GM21447 (cell line): ENCODE results near the gene DCBLD1.

Source experiments
- ATAC-seq: cut with Tn5 transposase; IDR thresholded peaks from one replicate; pipeline ENCODE4 v1.9.1; 2021; ENCODE audit not compliant: unreplicated experiment

The DCBLD1 gene

DNA sequence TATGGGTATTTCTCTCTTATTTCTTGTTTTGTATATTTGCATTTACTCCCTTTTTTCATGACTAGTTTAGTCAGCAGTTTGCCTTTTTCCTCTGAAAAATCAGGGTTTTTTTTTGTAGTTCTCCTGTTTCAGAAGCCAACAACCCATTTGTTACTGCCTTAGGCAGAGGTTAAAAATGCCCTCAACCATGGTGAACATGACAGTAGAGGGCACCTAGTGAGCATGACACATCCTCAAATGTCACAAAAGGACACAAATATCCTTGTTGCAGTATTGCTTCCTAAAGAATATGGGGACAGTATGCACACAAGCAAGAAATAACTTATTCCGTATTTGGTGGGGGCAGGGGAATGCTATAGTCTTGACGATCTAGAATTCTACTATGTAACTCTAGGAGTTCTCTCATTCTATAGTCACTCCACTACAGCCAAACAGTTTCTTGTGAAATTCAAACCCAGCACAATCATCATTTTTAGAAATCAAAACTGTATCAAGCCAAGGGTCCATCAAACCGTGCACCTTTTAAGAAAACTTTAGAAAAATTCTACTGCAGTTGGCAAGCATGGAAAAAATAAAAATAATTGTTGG, 72.9 kb downstream of the DCBLD1 start:
- no peak for ATAC-seq

DNA sequence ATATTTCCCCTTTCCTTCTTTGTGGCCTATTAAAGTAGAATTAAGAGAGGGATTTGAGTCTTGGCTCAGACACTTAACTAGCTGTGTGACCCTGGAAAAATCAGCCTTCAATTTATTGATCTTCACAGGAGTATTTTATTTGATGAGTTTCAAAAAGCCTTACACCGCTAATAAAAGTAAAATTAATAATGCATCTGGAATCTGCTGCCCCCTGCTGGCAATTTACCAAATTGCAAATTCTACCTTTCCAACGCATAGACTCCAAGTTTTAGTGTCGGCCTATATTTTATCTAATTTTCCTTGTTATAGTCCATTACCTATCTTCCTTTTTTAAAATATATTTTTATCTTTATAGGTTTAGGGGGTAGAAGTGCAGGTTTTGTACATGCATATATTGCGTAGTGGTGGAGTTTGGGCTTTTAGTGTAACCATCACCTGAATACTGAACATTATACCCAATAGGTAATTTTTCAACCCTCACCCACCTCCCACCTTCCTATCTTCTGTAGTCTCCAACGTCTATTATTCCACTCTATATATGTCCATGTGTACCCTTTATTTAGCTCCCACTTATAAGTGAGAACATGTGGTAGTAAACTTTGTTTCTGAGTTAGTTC, 73.5 kb downstream of the DCBLD1 start:
- ATAC-seq = peak; percentile 36

DNA sequence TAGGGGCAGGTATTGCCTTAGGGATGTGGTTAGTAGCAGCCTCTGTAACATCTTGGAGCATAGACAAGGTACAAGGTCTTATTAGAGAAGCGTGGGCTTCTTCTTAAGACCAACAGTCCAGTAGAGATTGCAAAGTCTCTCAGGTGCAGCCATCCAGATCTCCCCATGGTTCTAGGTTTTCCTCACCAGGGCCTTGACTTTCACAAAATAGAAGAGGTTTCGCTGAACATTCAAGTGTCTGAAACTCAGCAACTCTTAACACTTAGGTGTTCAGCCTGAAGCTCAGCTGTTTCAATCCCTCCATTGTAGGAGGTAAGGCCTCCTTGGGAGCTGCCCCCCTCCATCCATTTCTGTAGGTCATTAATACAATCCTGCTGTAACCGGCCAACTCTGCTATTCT, 75.5 kb downstream of the DCBLD1 start:
- no peak for ATAC-seq

DNA sequence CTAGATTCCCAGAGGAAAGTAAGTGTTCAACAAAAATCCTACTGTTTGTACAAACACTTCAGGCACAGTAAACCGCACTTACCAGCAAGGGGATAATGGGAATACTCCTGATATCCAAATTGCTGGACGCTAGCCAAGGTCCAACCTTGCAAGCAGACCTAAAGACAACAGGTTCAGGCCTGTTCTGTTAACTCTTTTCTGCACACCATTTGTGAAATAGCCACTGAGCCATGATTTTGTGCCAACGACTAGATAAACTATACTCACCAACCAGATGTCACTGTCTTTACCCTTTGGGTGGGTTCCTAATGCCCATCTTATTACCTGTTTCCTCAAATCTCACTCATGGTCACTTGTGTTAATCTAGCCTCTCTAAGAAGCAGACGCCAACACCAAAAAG, 76.3 kb downstream of the DCBLD1 start:
- ATAC-seq = no peak

DNA sequence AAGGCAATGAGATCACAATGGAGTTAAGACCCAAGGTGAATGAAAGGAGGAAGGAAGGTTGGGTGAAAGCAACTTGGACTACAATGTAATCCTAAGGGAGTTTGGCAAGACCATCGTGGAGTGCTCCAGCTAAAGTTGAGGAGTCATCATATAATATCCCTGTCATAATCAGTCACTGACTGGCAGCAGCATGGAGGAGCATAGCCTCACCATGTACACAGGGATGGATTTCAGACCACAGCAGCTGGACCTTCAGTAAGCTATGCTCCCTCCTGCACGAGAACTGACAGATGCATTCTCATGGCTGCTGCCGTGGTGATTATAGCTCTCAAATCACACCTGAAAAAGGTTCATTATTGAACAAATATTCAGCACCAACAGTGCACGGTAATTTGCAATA, 76.8 kb downstream of the DCBLD1 start:
- no peak for ATAC-seq

DNA sequence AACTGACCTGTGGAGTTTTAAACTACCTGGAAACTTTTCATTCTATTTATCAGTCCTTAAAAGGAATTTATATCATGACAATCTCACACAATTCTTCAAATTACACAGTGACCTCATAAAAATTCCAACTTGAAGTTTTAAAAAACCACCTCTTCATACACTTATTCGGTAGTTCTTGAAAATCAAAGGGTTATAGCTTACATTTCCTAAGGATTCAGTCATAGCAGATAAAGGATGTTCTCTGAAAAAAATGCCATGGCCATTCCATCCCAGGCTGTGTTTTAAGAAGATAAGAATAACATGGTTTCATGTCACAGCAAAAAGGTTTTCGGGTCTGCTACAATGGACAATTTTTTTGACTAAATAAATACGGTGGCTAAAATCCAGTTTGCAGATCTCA, 78.7 kb downstream of the DCBLD1 start:
- no peak for ATAC-seq

DNA sequence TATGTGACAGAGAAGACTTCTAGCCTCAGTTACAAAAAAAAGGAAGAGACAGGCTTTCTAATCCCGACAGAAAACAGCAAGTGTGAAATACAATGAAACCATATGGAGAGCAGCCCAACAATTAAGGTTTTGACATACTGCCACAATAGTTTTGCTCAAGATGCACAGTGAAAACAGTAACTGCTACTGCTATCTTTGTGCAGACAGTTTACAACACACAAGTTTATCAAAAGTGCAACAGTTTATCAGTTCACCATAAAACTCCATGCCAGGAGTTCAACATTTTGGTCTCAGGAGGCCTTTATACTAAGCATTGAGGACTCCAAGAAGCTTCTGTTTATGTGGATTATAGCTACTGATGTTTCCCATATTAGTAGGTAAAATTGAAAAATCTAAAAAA, 82.2 kb downstream of the DCBLD1 start:
- ATAC-seq = no peak

DNA sequence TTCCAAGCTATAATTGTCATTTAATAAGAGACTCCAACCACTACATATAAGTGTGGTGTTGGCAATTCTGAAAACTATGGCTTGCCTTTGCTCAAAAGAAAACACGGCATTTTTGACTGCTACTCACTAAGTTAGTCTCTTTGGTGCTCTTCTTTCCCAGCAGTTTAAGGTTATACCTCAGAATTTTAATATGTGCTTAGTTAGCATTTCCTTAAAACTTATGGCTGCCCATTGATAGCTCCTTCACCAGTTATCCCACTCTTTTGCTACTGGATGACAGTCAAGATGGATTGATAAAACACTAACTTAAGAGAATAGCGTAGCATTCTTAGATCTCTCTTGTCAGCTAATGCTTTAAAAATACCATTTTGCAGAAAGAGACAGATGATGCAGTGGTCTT, 85.8 kb downstream of the DCBLD1 start:
- ATAC-seq = no peak

DNA sequence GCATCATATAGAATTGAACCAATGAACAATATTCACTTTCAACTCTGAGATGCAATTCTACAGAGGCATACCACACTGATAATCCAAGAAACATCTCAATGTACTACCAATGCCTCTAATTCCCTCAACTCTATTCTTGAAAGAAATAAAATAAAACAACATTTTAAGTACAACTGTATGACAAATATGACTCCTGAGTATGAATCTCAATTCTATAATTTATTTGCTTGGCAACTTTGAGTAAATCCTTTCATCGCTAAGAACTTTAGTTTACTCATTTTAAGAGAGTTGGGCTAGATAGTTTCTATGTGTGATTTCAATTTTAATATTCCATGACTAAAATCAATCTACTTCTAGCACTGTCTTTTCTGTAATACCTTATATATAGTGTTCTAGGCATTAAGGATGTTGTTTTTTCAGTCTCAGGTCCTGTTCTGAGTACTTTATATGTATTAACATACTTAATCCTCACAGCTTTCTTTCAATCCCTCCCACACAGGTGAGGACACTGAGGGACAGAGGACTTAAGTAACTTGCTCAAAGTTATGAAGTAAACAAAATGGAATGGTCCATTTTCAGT, 86.4 kb downstream of the DCBLD1 start:
- no peak for ATAC-seq

DNA sequence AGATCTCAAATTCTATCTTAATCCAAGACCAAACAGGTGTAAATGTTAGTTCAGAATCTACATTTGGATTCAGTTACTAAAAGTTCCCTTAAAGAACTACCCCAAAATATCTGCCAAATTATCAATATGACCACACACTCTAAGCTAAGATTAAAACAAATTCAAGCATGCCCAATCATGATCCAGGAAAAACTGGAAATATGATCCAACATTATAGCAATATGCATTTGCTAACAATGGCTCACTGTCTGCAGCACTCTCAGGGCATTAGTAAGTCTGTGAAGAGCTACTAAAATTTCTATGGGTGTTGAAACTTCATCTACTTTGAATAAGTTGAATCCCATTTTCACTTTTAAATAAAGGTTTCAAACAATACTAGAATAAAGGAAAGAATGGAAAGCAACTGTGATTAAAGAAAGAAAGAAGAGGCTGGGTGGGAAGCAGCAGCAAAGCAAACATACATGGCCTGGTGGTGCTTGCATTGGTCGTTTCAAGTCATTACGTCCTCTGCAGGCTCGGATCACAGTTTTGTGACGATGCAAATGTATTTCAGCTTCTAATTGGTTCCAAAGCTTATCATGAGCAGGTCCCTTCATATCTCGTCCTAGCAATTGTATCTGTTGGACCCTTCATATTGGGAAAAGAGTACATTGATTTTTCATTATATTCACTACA, 90.7 kb downstream of the DCBLD1 start:
- no peak for ATAC-seq

DNA sequence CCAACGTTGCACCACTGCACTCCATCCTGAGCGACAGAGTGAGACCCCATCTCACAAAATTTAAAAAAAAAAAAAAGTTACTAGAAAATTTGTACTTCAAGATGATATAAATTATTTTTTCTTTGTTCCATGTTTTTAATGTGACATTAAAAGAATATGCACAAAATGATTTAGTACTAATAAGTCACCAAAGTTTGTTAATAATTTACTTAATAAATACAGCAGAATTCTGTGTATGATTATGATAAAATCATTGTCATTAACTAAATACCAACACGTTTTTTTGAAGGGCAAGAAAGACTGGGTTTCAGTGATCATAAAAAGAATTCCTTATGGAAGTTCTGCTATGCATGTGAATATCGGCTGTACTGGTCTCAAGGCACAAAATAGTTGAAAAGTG, 91.7 kb downstream of the DCBLD1 start:
- ATAC-seq = no peak

DNA sequence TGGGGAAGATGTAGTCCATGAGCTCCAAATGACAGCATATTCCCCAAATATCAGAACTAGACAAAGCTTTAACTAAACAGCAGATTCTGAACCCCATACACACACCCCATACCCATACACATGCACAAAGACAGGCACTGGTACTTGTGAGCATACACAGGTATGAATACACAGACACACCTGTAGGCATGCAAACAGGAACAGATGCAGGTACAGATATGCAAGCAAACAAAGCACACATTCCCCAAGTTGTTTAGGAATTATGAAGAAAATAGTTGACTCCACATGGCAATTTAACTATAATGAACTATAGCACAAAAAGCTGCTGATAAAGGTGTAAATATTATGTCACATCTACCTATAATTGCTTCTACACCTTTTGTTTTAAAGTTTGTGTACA, 103.2 kb downstream of the DCBLD1 start:
- ATAC-seq = no peak

DNA sequence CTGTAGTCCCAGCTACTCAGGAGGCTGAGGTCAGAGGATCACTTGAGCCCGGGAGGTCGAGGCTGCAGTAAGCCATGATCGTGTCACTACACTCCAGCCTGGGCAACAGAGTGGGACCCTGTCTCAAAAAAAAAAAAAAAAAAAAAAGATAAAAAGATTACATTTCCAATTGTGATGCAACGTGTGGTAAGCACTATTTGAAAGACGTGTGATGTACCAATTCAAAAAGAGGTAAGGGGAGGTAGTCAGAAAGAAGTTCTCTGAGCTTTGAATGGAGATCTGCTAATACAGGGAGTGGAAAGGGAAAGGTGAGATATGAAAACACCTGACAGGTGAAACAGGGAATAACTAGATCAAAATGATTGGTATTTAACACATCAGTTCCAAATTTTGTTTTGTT, 108.0 kb downstream of the DCBLD1 start:
- ATAC-seq = no peak

DNA sequence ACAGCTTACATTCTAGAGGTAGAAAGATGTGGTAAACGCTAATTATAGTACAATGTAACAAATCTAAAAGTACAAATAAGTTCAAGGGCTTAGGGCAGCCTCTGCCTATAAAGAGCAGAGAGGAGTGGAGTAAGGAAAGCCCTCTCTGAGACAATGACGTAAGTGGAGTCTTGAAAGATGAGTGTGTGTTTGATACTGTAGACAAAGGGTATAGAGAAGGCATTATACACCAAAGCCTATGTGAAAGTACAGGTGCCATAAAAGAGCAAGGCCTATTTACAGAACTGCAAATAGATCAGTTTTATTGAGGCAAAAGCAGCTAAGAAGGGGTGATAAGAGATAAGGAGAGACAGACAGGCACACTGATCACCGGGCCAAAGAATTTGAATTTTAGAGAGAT, 108.9 kb downstream of the DCBLD1 start:
- ATAC-seq = no peak

DNA sequence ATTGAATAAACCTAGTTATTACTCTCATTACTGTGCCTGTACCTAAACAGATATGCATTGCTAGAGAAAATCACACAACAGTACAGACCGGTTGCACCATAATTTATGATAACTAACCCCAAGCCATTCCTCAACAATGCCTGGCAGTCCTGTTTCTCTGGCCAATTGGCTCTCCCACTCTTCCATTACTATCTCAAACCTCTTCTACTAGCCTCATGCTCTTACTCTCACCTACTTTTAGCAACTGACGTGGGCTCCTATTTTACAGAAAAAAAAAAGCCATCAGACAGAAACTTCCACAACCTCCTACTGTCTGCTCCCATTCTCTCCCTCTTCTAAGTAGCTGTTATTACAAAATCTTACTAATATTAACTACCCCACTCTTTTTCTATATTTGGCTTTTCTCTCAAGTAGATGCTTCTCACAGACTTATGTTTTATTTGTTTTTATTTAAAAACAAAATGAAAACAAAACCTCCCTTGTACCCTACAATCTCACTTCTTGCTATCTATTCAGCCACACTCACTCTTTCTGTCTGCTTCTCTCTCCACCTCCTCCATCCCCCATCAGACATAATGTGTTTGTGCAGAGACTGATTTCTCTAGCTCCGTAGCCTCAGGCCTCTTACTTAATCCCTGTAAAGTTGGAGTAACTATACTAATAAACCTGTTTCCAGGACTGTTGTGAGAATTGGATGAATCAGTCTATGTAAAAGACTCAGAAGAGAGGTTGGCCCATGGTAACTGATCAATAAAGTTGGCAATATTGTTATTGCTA, 110.7 kb downstream of the DCBLD1 start:
- ATAC-seq = no peak

DNA sequence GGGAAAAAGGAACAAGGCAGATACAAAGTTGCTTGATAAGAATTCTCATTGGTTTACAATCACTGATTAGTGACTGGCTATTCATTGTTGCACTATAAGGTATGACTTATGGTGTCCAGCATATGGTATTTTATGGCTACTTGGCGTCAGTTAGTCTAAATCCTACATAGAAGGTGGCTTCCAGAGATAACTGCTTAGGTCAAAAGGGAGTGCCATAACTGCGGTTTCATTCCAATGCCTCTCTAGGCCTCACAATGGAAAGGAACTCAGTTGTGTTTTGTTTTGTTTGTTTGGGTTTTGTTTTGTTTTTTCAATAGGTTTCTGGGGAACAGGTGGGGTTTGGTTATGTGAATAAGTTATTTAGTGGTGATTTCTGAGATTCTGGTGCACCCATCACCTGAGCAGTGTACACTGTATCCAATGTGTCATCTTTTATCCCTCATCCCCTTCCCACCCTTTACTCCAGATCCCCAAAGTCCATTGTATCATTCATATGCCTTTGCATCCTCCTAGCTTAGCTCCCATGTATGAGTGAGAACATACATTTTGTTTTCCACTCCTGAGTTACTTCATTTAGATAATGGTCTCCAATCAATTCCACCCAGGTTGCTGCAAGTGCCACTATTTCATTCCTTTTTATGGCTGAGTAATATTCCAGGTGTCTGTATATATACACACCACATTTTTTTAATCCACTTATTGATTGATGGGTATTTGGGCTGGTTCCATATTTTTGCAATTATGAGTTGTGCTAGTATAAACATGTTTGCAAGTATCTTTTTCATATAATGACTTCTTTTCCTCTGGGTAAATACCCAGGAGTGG, 112.8 kb downstream of the DCBLD1 start:
- ATAC-seq = no peak

DNA sequence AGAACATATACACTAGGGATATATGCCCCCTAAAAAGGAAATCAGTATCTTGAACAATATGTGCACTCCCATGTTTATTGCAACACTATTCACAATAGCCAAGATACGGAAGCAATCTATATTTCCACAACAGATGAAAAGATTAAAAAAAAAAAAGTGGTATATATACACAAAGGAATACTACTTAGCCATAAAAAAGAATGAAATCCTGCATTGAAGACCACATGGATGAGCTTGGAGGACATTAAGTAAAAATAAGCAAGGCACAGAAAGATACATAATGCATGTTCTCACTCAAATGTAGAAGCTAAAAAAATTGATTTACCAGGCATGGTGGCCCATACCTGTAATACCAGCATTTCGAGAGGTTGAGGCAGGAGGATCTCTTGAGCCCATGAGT, 115.3 kb downstream of the DCBLD1 start:
- ATAC-seq = no peak
